Chondrocyte (in vitro differentiated cells): ENCODE results near the gene GSG1L. TPM values are rescaled to one million over a fixed set of nuclear protein-coding genes. Genes with fewer than 3 reads are reported as not detected.

ENCODE experiments used
- DNase-seq: peaks from one replicate; pipeline ENCODE4 v3.0.0; 2021; ENCODE audit warnings: mixed read lengths, low spot score
- H3K27ac Mint-ChIP-seq: one replicate; pipeline ENCODE4 v1.8.0; 2021; ENCODE audit warnings: mild to moderate bottlenecking, moderate library complexity, mixed read lengths; ENCODE audit not compliant: unreplicated experiment
- H3K27me3 Mint-ChIP-seq: 2 replicates; pipeline ENCODE4 v1.8.0; 2021; ENCODE audit warnings: low read depth, mixed read lengths
- H3K36me3 Mint-ChIP-seq: 2 replicates; pipeline ENCODE4 v1.8.0; 2021; ENCODE audit warnings: low read depth, mixed read lengths
- H3K4me1 Mint-ChIP-seq: 2 replicates; pipeline ENCODE4 v1.8.0; 2021; ENCODE audit warnings: low read depth, mild to moderate bottlenecking, mixed read lengths
- H3K4me3 Mint-ChIP-seq: one replicate; pipeline ENCODE4 v1.8.0; 2021; ENCODE audit warnings: mild to moderate bottlenecking, moderate library complexity, mixed read lengths; ENCODE audit not compliant: unreplicated experiment
- H3K9me3 Mint-ChIP-seq: 2 replicates; pipeline ENCODE4 v1.8.0; 2021; ENCODE audit warnings: low read depth, mixed read lengths
- total RNA-seq: library from RNA; stranded (reverse); gene quantifications from 3 replicates; pipeline ENCODE4 v1.2.1, GENCODE V29; 2021
- TF ChIP-seq, protein P1 (sequence below): fragments of 200-600 bp; sonication (generic); IDR thresholded peaks from 2 replicates; pipeline ENCODE4 v1.5.0; 2021; ENCODE audit warnings: antibody characterized with exemption, mild to moderate bottlenecking, moderate library complexity

Gene GSG1L
- total RNA-seq, 1 donor from 2014 or later, result not detected

DNA sequence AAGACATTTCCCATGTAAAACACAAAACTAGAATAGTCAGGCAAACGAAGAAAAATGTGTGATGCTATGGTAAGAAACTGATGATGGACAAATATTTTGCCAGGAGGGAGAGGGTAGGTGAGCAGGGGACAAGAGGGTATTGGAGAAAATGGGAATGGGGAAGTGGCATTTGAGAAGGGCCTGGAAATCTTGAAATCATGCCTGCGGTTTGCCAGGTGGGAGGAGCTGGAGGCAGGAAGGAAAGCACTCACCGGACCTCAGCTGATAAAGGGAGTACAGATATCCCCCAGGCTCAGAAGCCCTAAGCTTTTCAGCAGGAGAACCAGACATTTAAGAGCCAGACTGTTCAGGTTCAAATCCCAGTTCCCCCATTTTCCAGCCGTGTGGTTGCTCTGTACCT, 103.6 kb downstream of the GSG1L start:
- H3K4me1 Mint-ChIP-seq, result no peaks in the 10 kb centered on the region
- H3K4me3 Mint-ChIP-seq, result no peak overlapping the region
- TF ChIP-seq, protein P1, sequence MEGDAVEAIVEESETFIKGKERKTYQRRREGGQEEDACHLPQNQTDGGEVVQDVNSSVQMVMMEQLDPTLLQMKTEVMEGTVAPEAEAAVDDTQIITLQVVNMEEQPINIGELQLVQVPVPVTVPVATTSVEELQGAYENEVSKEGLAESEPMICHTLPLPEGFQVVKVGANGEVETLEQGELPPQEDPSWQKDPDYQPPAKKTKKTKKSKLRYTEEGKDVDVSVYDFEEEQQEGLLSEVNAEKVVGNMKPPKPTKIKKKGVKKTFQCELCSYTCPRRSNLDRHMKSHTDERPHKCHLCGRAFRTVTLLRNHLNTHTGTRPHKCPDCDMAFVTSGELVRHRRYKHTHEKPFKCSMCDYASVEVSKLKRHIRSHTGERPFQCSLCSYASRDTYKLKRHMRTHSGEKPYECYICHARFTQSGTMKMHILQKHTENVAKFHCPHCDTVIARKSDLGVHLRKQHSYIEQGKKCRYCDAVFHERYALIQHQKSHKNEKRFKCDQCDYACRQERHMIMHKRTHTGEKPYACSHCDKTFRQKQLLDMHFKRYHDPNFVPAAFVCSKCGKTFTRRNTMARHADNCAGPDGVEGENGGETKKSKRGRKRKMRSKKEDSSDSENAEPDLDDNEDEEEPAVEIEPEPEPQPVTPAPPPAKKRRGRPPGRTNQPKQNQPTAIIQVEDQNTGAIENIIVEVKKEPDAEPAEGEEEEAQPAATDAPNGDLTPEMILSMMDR, result no peak
- DNase-seq, result no peak
- H3K36me3 Mint-ChIP-seq, result peaks cover 2% of the 10 kb centered on the region
- H3K27me3 Mint-ChIP-seq, result peaks cover 16% of the 10 kb centered on the region
- H3K27ac Mint-ChIP-seq, result no peak overlapping the region
- peaks cover 19% of the 10 kb centered on the region for H3K9me3 Mint-ChIP-seq

DNA sequence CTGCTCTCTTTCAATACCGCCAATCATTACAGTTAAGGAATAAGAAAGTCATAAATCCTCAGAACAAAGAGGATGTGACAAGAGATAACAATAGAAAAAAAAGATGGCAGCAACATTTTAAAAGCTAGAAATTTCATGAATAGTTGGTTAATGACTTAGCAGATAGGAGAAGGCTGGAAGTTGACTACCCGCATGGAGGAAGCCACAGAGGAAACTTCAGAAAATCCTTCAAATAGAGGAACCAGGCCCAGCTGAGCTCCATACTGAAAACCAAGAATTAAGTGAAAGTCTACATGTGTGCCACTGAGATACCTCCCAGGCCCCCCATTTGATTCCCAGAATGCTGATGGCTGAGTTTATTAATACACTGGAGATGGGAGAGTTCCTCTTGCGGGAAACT, 109.3 kb downstream of the GSG1L start:
- H3K36me3 Mint-ChIP-seq, result peaks cover 2% of the 10 kb centered on the region
- H3K4me1 Mint-ChIP-seq, result no peaks in the 10 kb centered on the region
- no peak for DNase-seq
- H3K27me3 Mint-ChIP-seq, result peaks cover 21% of the 10 kb centered on the region
- TF ChIP-seq, protein P1, result no peak
- no peak overlapping the region for H3K4me3 Mint-ChIP-seq
- H3K27ac Mint-ChIP-seq, result no peak overlapping the region
- peaks cover 20% of the 10 kb centered on the region for H3K9me3 Mint-ChIP-seq

DNA sequence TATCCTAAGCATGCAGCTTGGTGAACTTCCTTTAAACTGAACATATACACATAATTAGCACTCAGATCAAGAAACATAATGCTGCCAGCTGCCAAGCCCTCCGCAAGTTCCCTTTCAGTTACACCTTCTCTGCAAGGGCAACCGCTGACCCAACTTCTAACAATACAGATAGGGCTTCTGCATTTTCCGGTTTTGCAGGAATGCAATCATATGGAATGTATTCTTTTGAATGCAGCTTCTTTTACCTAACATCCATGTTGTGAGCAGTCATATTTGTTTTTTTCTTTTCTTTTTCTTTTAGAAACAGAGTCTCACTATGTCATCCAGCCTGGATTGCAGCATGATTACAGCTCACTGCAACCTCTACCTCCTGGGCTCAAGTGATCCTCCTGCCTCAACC, 110.7 kb downstream of the GSG1L start:
- peaks cover 20% of the 10 kb centered on the region for H3K9me3 Mint-ChIP-seq
- H3K4me1 Mint-ChIP-seq, result no peaks in the 10 kb centered on the region
- no peak overlapping the region for H3K4me3 Mint-ChIP-seq
- peaks cover 2% of the 10 kb centered on the region for H3K36me3 Mint-ChIP-seq
- TF ChIP-seq, protein P1, result no peak
- H3K27ac Mint-ChIP-seq, result no peak overlapping the region
- H3K27me3 Mint-ChIP-seq, result peaks cover 21% of the 10 kb centered on the region
- no peak for DNase-seq

DNA sequence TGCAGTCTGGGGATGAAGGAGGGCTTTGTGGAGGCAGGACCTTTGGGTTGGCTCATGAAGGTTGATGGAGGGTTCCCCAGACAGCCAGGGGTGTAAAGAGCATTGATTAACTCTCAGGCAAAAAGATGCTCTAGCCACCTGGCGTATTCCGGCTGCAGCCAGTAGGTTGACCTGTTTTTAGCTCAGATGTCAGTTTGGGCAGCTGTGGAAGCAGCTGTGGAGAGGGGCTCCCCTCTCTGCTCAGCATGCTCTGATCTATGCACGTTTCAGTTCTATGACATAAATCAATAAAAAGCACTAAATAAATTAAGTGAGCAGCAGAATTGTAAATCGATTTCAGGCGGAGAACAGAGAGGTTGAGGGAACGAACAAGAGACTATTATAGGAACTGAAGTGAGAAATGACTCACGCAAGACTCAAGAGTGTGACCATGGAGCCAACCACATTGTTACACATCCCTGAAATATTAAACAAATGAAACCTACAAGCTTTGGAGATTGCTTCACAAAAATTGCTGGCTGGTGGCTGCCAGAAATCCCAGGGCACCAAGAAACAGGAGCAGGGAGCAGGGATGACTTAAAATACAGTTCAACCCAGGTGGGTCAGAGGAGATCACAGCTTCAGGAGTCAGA, 111.9 kb downstream of the GSG1L start:
- no peak for DNase-seq
- Mint-ChIP-seq H3K27ac (no peak overlapping the region), H3K36me3 (peaks cover 2% of the 10 kb centered on the region), H3K4me1 (no peaks in the 10 kb centered on the region), H3K4me3 (no peak overlapping the region), H3K27me3 (peaks cover 31% of the 10 kb centered on the region), H3K9me3 (peaks cover 11% of the 10 kb centered on the region)
- TF ChIP-seq, protein P1, result no peak

DNA sequence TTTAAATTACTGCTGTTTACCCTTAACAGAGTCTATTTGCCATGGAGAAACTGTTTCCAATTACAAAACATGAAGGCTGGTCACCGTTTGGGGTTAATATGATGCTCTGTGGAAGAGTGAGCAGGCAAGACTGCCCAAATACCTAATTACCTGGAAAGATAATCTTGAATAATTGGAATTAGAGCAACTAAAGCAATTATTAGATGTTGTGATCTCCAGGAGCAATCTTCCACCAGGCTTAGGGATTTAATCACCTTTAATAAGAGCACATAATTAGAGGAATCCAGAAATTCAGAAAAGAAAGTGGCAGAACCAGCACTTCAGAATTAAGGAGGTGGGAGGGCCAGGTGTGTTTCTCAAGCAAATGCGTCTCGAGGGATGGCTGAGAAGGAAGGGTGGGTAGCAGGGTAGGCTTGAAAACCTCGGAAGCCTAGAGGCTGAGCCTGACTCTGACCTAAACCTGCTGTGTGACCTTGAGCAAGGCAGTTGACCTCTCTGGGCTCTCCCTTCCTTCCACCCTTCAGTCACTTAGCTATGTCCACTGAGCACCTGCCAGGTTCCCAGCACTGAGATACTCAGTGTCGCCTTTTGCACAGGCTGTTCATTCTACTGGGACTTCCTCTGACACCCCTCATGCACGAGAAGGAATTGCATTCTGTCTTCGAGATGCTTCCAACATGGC, 113.2 kb downstream of the GSG1L start:
- no peaks in the 10 kb centered on the region for H3K4me1 Mint-ChIP-seq
- no peak for DNase-seq
- no peak overlapping the region for H3K27ac Mint-ChIP-seq
- H3K27me3 Mint-ChIP-seq, result peaks cover 37% of the 10 kb centered on the region
- TF ChIP-seq, protein P1, result no peak
- H3K36me3 Mint-ChIP-seq, result peaks cover 2% of the 10 kb centered on the region
- peaks cover 5% of the 10 kb centered on the region for H3K9me3 Mint-ChIP-seq
- H3K4me3 Mint-ChIP-seq, result no peak overlapping the region
